IMR-90 (cell line): Measurements from ENCODE around the gene GMPPB. TPM values are rescaled to one million over a fixed set of nuclear protein-coding genes. Genes with fewer than 3 reads are reported as not detected.

Experiments used
- ATAC-seq: fragments of 200-7000 bp; cut with Tn5 transposase; 2 replicates; pipeline ENCODE4 v1.9.1; 2020; ENCODE audit warnings: low read depth, mild to moderate bottlenecking, moderate library complexity
- BruUV-seq: library from RNA; stranded (reverse); fragments of 400-500 nt; replicated peaks from 2 replicates; lab custom pipeline; 2021; lab: Mats Ljungman, UMichigan
- CTCF ChIA-PET: fragments of 300-600 bp; formaldehyde crosslinking; extraction: SDS; loops from one replicate; lab custom pipeline; 2021; ENCODE audit warnings: antibody characterized with exemption; lab: Yijun Ruan, JAX
- POLR2A ChIA-PET: fragments of 300-600 bp; sonication (Branson Sonifier 250); formaldehyde crosslinking; loops from one replicate; lab custom pipeline; 2022; ENCODE audit warnings: antibody characterized with exemption; ENCODE audit not compliant: unreplicated experiment; lab: Charles Lee
- DNase-seq: peaks from one replicate; pipeline ENCODE4 v3.0.0; 2013
- H2AFZ ChIP-seq: replicated peaks from 2 replicates; pipeline ENCODE3; 2013; ENCODE audit warnings: low read length, mild to moderate bottlenecking; ENCODE audit not compliant: poor library complexity
- H2AK5ac ChIP-seq: 2 replicates; pipeline ENCODE4 v1.6.1; 2013; ENCODE audit warnings: low read depth, low read length, inconsistent platforms
- H2AK9ac ChIP-seq: replicated peaks from 2 replicates; pipeline ENCODE3; 2013; ENCODE audit warnings: mild to moderate bottlenecking, low read depth, low read length, moderate library complexity; ENCODE audit not compliant: poor library complexity
- H2BK120ac ChIP-seq: 2 replicates; pipeline ENCODE4 v1.6.1; 2013; ENCODE audit warnings: low read depth, low read length, inconsistent platforms
- H2BK15ac ChIP-seq: 3 replicates; pipeline ENCODE4 v1.6.1; 2013; ENCODE audit warnings: low read depth, low read length, inconsistent platforms
- H2BK20ac ChIP-seq: 2 replicates; pipeline ENCODE4 v1.6.1; 2013; ENCODE audit warnings: low read depth, mild to moderate bottlenecking, inconsistent platforms, low read length, moderate library complexity
- H2BK5ac ChIP-seq: 2 replicates; pipeline ENCODE4 v1.6.1; 2013; ENCODE audit warnings: mild to moderate bottlenecking, low read depth, low read length, inconsistent platforms; ENCODE audit not compliant: poor library complexity, severe bottlenecking
- H3K14ac ChIP-seq: replicated peaks from 2 replicates; pipeline ENCODE4 v1.6.1; 2013; ENCODE audit warnings: low read depth, low read length, inconsistent platforms
- H3K18ac ChIP-seq: 2 replicates; pipeline ENCODE4 v1.6.1; 2013; ENCODE audit warnings: low read depth, low read length, control low read depth
- H3K23ac ChIP-seq: 2 replicates; pipeline ENCODE4 v1.6.1; 2013; ENCODE audit warnings: low read depth, low read length, inconsistent platforms
- H3K27ac ChIP-seq: 2 replicates; pipeline ENCODE4 v1.5.1; 2013; ENCODE audit warnings: mild to moderate bottlenecking, control low read depth, low read length; ENCODE audit not compliant: insufficient read depth
- H3K27me3 ChIP-seq: 2 replicates; pipeline ENCODE4 v1.6.1; 2013; ENCODE audit warnings: low read length; ENCODE audit not compliant: control insufficient read depth, insufficient read depth
- H3K36me3 ChIP-seq: 2 replicates; pipeline ENCODE4 v1.6.1; 2013; ENCODE audit warnings: low read length, mixed read lengths; ENCODE audit not compliant: control insufficient read depth, insufficient read depth
- H3K4ac ChIP-seq: 2 replicates; pipeline ENCODE4 v1.6.1; 2013; ENCODE audit warnings: low read depth, low read length, inconsistent platforms
- H3K4me1 ChIP-seq: 2 replicates; pipeline ENCODE4 v1.6.1; 2013; ENCODE audit warnings: low read length, mixed read lengths; ENCODE audit not compliant: control insufficient read depth, insufficient read depth
- H3K4me2 ChIP-seq: 2 replicates; pipeline ENCODE4 v1.6.1; 2013; ENCODE audit warnings: low read depth, mild to moderate bottlenecking, control low read depth, low read length, moderate library complexity
- H3K4me3 ChIP-seq: 2 replicates; pipeline ENCODE4 v1.5.1; 2013; ENCODE audit warnings: low read depth, mild to moderate bottlenecking, control low read depth, low read length, moderate library complexity; ENCODE audit not compliant: insufficient read depth
- H3K56ac ChIP-seq: 2 replicates; pipeline ENCODE4 v1.6.1; 2013; ENCODE audit warnings: low read length, inconsistent platforms; ENCODE audit not compliant: insufficient read depth; ENCODE audit errors: extremely low read depth
- H3K79me1 ChIP-seq, 2 experiments: 2 replicates each; pipeline ENCODE4 v1.6.1; 2013; ENCODE audit warnings: low read length in 2 of 2, inconsistent platforms in 1 of 2, low read depth in 1 of 2
- H3K9ac ChIP-seq: 2 replicates; pipeline ENCODE4 v1.6.1; 2013; ENCODE audit warnings: low read depth, low read length, control low read depth
- H3K9me1 ChIP-seq: 2 replicates; pipeline ENCODE4 v1.6.1; 2013; ENCODE audit warnings: low read length, inconsistent platforms; ENCODE audit not compliant: insufficient read depth
- H3K9me3 ChIP-seq: 2 replicates; pipeline ENCODE4 v1.6.1; 2013; ENCODE audit warnings: low read length; ENCODE audit not compliant: control insufficient read depth, insufficient read depth
- H4K20me1 ChIP-seq: 2 replicates; pipeline ENCODE4 v1.6.1; 2013; ENCODE audit warnings: low read length, inconsistent platforms; ENCODE audit not compliant: insufficient read depth
- H4K5ac ChIP-seq: 2 replicates; pipeline ENCODE4 v1.6.1; 2013; ENCODE audit warnings: mild to moderate bottlenecking, low read depth, low read length, control low read depth
- H4K8ac ChIP-seq, 2 experiments: 2 replicates each; pipeline ENCODE4 v1.6.1; 2013; ENCODE audit warnings: low read depth in 2 of 2, low read length in 2 of 2, control low read depth in 1 of 2, inconsistent platforms in 1 of 2
- H4K91ac ChIP-seq: 2 replicates; pipeline ENCODE4 v1.6.1; 2013; ENCODE audit warnings: low read depth, low read length, inconsistent platforms; ENCODE audit not compliant: insufficient read depth
- BHLHE40 ChIP-seq: fragments of 150-350 bp; IDR thresholded peaks from 2 replicates; pipeline ENCODE4 v1.6.1; 2016; ENCODE audit warnings: mild to moderate bottlenecking, low read depth, low read length
- CEBPB ChIP-seq: IDR thresholded peaks from 2 replicates; pipeline ENCODE4 v1.6.1; 2012; ENCODE audit warnings: low read depth, low read length, improper control_type of control experiment
- CHD1 ChIP-seq: IDR thresholded peaks from 2 replicates; pipeline ENCODE4 v1.6.1; 2012; ENCODE audit warnings: low read depth, low read length, improper control_type of control experiment
- CTCF ChIP-seq: conservative IDR thresholded peaks from 2 replicates; pipeline ENCODE4 v1.5.1; 2012; ENCODE audit warnings: mild to moderate bottlenecking, low read depth, low read length, improper control_type of control experiment
- FOS ChIP-seq: fragments of 150-350 bp; IDR thresholded peaks from 2 replicates; pipeline ENCODE4 v1.6.1; 2016; ENCODE audit warnings: low read depth, low read length
- MAFK ChIP-seq: IDR thresholded peaks from 2 replicates; pipeline ENCODE4 v1.6.1; 2012; ENCODE audit warnings: low read depth, low read length, improper control_type of control experiment
- MAZ ChIP-seq: IDR thresholded peaks from 2 replicates; pipeline ENCODE4 v1.6.1; 2012; ENCODE audit warnings: low read depth, mild to moderate bottlenecking, low read length, improper control_type of control experiment, moderate library complexity, borderline replicate concordance
- MXI1 ChIP-seq: IDR thresholded peaks from 2 replicates; pipeline ENCODE4 v1.6.1; 2012; ENCODE audit warnings: low read depth, mild to moderate bottlenecking, low read length, moderate library complexity, borderline replicate concordance
- NFE2L2 ChIP-seq: fragments of 150-350 bp; IDR thresholded peaks from 2 replicates; pipeline ENCODE4 v1.6.1; 2016; ENCODE audit warnings: low read depth, mild to moderate bottlenecking, low read length
- POLR2A ChIP-seq: IDR thresholded peaks from 2 replicates; pipeline ENCODE4 v1.6.1; 2012; ENCODE audit warnings: mild to moderate bottlenecking, low read depth, low read length
- RAD21 ChIP-seq: IDR thresholded peaks from 2 replicates; pipeline ENCODE4 v1.6.1; 2012; ENCODE audit warnings: low read length, improper control_type of control experiment
- RCOR1 ChIP-seq: IDR thresholded peaks from 2 replicates; pipeline ENCODE4 v1.6.1; 2012; ENCODE audit warnings: mild to moderate bottlenecking, low read length, improper control_type of control experiment; ENCODE audit not compliant: insufficient replicate concordance
- RFX5 ChIP-seq: IDR thresholded peaks from 2 replicates; pipeline ENCODE4 v1.8.0; 2012; ENCODE audit warnings: low read depth, mild to moderate bottlenecking, low read length, moderate library complexity
- SMC3 ChIP-seq: fragments of 150-350 bp; IDR thresholded peaks from 2 replicates; pipeline ENCODE4 v1.6.1; 2016; ENCODE audit warnings: low read depth, mild to moderate bottlenecking, antibody characterized with exemption, low read length, moderate library complexity
- USF2 ChIP-seq: fragments of 150-350 bp; IDR thresholded peaks from 2 replicates; pipeline ENCODE4 v1.6.1; 2017; ENCODE audit warnings: mild to moderate bottlenecking, antibody characterized with exemption, low read length, low read depth
- WGBS, 2 experiments: methylation state at CpG; one replicate each; pipeline versions ENCODE4 v1.1.5 to v1.1.7; 2013; ENCODE audit warnings: missing lambda C conversion rate in 2 of 2; ENCODE audit not compliant: insufficient read length in 1 of 2; ENCODE audit errors: extremely low coverage in 2 of 2; 5-methylcytosine and 5-hydroxymethylcytosine counted together
- dilution Hi-C: fragments of 300-500 bp; cut with HindIII; formaldehyde crosslinking; loops from one replicate; pipeline ENCODE4 v1.14.3; 2018; ENCODE audit warnings: low sequenced_read_pairs; ENCODE audit not compliant: unreplicated experiment
- in situ Hi-C: fragments of 300-500 bp; cut with MboI; formaldehyde crosslinking; loops from 3 replicates; pipeline ENCODE4 v1.14.3; 2019; ENCODE audit warnings: low sequenced_read_pairs, inconsistent platforms, mixed read lengths
- intact Hi-C: fragments of 100-400 bp; cut with micrococcal nuclease; formaldehyde crosslinking; loops from 2 replicates; pipeline ENCODE4 v1.10.0; 2022
- polyA plus RNA-seq, 3 experiments: library from polyadenylated mRNA; depleted of rRNA; stranded (reverse); fragments of >200 nt; gene quantifications; 2 replicates each; pipeline ENCODE4 v1.2.3, GENCODE V29; 2012; ENCODE audit warnings: low replicate concordance in 1 of 3
- total RNA-seq: library from RNA; depleted of rRNA; stranded (reverse); fragments of >200 nt; gene quantifications from 2 replicates; pipeline ENCODE4 v1.2.3, GENCODE V29; 2012
- TF ChIP-seq, protein P1 (sequence below): fragments of 150-350 bp; IDR thresholded peaks from 2 replicates; pipeline ENCODE4 v1.6.1; 2016; ENCODE audit warnings: low read depth, mild to moderate bottlenecking, low read length, moderate library complexity, borderline replicate concordance

The GMPPB gene
- total and polyA plus RNA-seq, 2 of the 4 experiments (the other 2 are of a cell fraction), result 27.9 to 37.3 TPM

GRCh38 chr3:49706456-49707112 is 17.2 kb downstream of the GMPPB start:
- dilution Hi-C loops, result no loop called here
- peaks cover 7% of the 10 kb centered on the region; the same call in 1 of the 2 replicates for H4K20me1 ChIP-seq
- H3K27ac ChIP-seq, result no peak overlapping the region
- no peak overlapping the region for H3K4me2 ChIP-seq
- H2AK9ac ChIP-seq, result peak overlapping the region; percentile 13
- intact Hi-C loops, result loop anchor here (10.0 kb wide), 1 partner anchor 388 kb away; no protein-coding TSS in a partner anchor
- no peak overlapping the region for H3K23ac ChIP-seq
- DNase-seq (no peak), ATAC-seq (no peak)
- CTCF ChIA-PET, result no interaction called here
- H3K27me3 ChIP-seq, result no peaks in the 10 kb centered on the region
- no peaks in the 10 kb centered on the region for H3K79me1 ChIP-seq
- 94% methylated on average over 5 of the region's 9 CpGs; no CpG with 5 or more reads in 1 of the 2 experiments for WGBS, 2 experiments
- peaks cover 29% of the 10 kb centered on the region for H3K36me3 ChIP-seq
- H3K4me1 ChIP-seq, result no peaks in the 10 kb centered on the region
- no peak overlapping the region for H2BK5ac ChIP-seq
- no peak overlapping the region for H3K4ac ChIP-seq
- H3K4me3 ChIP-seq, result no peak overlapping the region
- POLR2A ChIA-PET, result no interaction called here
- no peak overlapping the region for H2BK20ac ChIP-seq
- H2BK120ac ChIP-seq, result no peak overlapping the region
- H3K18ac ChIP-seq, result no peak overlapping the region
- no peak overlapping the region for H4K8ac ChIP-seq
- no TSS peak for BruUV-seq
- no peaks in the 10 kb centered on the region for H3K9me3 ChIP-seq
- no peak overlapping the region for H2BK15ac ChIP-seq
- no peak overlapping the region for H3K14ac ChIP-seq
- in situ Hi-C loops, result no loop called here
- no peak overlapping the region for H4K5ac ChIP-seq
- no peak overlapping the region for H2AFZ ChIP-seq
- no peak overlapping the region for H3K56ac ChIP-seq
- H3K9ac ChIP-seq, result no peak overlapping the region
- TF ChIP-seq, protein P1, sequence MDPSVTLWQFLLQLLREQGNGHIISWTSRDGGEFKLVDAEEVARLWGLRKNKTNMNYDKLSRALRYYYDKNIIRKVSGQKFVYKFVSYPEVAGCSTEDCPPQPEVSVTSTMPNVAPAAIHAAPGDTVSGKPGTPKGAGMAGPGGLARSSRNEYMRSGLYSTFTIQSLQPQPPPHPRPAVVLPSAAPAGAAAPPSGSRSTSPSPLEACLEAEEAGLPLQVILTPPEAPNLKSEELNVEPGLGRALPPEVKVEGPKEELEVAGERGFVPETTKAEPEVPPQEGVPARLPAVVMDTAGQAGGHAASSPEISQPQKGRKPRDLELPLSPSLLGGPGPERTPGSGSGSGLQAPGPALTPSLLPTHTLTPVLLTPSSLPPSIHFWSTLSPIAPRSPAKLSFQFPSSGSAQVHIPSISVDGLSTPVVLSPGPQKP, result no peak
- no peak for TF ChIP-seq RFX5
- TF ChIP-seq CEBPB, result no peak
- TF ChIP-seq POLR2A, result no peak
- no peak for TF ChIP-seq RAD21
- no peak for TF ChIP-seq MXI1
- TF ChIP-seq NFE2L2, result no peak
- no peak for TF ChIP-seq RCOR1
- no peak for TF ChIP-seq MAZ
- TF ChIP-seq USF2, result no peak
- TF ChIP-seq BHLHE40, result no peak
- TF ChIP-seq MAFK, result no peak
- TF ChIP-seq FOS, result no peak
- TF ChIP-seq CTCF, result no peak
- no peak for TF ChIP-seq SMC3
- no peak for TF ChIP-seq CHD1
- no peaks in the 10 kb centered on the region for H3K9me1 ChIP-seq
- H2AK5ac ChIP-seq, result no peak overlapping the region
- H4K91ac ChIP-seq, result no peak overlapping the region
